GM18520 (cell line): ENCODE measurements around the gene LNP1.

Source experiments
- ATAC-seq: cut with Tn5 transposase; IDR thresholded peaks from one replicate; pipeline ENCODE4 v1.9.1; 2021; ENCODE audit not compliant: unreplicated experiment

The LNP1 gene

GRCh38 chr3:100399341-100400071 lies 1.8 kb upstream of the LNP1 start:
- no peak for ATAC-seq

DNA sequence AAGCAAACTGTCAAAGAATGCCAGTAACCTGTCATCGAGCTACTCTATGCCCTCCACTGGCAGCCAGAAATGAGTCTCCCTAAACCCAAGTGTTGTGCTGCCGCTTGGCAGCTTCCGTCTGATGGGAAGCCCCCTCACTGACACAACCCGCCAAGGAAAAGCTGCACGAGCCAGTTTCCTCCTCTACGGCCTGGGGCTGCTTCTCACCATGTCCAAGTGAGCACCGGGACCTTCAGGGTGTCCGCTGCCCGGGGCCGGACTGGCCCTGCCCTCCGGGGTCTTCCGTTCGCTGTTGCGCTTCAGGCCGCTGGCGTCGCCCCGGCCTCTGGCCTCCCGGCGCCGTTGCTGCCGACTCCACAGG lies 940 bp upstream of the LNP1 start:
- peak; percentile 10 for ATAC-seq

DNA sequence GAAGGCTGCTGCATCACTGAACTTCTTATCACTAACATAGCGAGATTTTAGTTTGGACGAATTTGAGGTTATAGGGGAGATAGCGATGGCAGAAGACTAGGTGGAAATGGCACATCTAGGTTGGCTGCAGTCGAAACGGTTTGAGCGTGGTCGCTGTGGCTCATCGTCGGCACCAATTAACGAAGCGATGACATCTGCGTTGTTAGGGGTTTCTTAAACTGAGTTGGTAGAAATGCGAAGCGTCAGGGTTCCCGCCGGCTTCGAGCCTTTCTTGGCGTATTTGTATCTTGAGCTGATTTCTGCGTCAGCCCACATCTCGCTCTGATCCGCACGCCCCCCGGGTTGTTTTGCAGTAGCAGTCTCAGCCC lies 319 bp downstream of the LNP1 start:
- ATAC-seq, result peak; percentile 9

GRCh38 chr3:100402256-100402655 lies 917 bp downstream of the LNP1 start:
- no peak for ATAC-seq

- ATAC-seq, result no peak
Observed at GRCh38 chr3:100402891-100403290, 1.6 kb downstream of the LNP1 start.

GRCh38 chr3:100403362-100404249 lies 2.3 kb downstream of the LNP1 start:
- ATAC-seq, result no peak

GRCh38 chr3:100404250-100404548 lies 2.9 kb downstream of the LNP1 start:
- ATAC-seq, result no peak

- no peak for ATAC-seq
Observed at GRCh38 chr3:100407164-100407563, 5.8 kb downstream of the LNP1 start.

DNA sequence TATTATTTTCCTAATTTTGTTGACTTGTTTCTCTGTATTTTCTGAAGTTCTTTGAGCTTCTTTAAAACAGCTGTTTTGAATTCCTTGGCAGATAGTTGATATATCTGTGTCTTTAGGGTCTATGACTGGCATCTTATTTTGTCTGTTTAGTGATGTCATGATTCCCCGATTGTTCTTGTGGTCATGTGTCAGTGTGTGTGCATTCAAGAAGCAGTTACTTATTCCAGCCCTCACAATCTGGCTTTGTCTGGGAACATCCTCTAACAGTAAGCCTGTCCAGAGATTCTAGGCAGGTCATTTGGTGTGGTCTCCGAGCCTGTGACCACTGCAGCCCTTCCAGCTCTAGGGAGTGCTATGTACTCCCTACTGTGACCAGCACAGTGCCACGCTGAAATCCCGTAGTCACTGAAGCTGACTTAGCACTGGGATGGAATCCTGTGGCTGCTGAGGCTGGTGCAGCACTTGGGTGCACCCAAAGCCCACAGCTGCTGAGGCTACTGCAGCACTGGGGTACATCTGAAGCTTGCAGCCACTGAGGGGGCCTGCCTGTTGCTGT lies 6.7 kb downstream of the LNP1 start:
- ATAC-seq, result no peak

DNA sequence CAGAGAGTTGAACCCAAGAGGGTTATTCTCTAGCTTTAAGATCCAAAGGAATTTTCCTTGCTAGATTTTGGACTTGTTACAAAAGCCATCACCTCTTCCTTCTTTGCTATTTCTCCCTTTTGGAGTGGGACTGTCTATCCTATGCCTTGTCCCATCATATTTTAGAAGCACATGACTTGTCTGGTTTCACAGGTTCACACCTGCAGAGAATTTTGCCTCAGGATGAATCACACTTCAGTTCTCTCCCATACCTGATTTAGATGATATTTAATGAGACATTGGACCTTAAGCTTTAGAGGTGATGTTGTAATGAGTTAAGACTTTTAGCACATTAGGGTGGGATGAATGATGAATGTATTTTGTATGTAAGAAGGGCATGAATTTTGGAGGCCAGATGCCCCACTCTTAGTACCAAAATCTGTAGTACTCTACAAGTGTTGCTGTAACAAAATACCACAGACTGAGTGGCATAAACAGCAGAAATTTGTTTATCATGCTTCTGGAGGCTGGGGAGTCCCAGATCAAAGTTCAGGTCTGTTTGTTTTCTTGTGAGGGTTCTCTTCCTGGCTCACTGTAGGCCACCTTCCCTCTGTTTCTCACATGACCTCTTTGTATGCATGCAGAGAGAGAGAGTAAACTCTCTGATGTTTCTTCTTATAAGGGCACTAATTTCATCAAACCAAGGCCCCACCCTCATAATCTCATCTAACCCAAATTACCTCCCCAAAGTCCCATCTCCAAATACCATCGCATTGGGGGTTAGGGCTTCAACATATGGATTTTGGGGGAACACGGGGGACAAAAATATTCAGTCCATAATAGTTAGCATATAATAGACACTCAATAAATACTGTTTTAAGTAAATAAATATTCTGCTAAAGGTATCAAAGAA lies 10.0 kb downstream of the LNP1 start:
- no peak for ATAC-seq

DNA sequence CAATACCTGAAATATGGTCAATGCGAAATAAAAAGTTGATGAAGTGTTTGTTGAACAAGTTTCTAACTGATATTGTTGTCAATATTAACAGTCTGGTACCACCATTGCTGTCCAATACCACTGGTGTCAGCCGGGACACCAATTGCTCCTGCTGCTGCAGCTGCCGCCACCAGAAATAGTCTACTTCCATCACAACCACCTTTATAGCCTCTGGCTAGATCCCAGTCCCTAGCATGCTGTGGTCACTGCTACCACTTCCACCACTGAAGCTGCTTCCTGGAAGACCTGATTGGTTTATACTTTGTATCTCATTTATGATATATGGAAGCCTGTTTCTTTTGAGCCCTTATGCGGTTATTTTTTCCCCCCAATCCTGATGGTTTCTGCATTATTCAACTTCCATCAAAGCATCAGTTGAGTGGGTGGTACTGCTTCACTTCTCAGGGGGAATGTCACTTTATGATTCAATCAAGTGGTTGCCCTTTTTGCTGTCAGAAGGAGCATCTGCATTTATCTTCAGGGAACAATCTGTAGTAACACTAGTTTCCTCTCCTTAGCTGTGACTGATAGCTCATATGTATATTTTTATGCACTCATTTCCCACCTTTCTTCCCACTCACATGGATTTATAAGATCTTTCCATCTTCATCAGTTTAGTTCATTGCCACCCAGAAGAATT lies 11.7 kb downstream of the LNP1 start:
- no peak for ATAC-seq

DNA sequence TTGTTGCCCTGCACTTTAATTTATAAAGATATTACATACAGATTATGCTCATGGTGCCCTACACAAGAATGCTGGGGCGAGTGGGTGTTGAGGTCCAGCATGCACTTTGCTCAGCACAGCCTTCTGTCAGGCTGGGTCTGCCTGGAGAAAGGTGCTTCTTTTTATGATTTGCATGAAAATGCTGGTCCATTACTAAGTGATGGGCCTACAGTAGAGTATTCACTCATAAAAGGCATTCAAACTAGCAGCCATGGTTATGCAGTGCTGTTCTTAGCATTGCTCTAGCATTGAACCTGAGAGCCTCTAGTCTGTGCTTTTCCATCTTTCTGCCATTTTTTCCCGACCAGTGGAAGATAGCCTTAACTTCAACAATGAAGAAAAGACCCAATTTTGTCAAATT lies 12.3 kb downstream of the LNP1 start:
- no peak for ATAC-seq

DNA sequence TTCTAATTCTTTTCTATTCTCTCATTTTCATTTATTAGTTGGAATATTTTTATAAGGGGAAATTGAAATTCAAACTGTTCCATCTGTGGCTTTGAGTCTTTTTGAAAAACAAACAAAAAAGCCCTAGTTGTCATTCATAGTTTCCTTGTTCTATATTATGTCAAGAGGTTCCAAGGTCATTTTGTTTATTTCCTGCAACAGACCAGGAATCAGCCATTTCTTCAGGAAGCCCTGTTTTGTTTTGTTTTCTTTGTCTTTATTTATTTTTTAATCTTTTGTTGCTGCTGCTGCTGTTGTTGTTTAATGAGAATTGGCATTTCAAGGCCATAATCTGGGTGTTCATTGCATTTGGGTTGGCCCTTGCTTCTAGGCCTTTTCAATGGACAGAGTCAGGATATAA lies 14.8 kb downstream of the LNP1 start:
- no peak for ATAC-seq

- no peak for ATAC-seq
Observed at GRCh38 chr3:100416863-100417262, 15.5 kb downstream of the LNP1 start.

- ATAC-seq, result no peak
Observed at GRCh38 chr3:100419406-100419805, 18.1 kb downstream of the LNP1 start.

DNA sequence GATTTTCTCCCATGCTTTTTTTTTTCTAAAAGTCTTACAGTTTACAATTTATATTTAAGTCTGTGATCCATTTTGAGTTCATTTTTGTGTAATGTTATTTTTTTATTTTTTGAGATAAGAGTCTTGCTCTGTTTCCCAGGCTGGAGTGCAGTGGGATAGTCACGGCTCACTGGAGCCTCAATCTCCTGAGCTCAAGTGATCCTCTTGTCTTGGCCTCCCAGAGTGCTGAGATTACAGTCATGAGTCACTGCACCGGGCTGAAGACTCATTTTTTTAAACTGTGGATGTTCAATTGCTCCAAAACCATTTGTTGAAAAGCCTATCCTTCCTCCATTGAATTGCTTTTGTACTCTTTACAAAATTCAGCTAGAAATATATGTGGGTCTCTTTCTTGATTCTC lies 19.5 kb downstream of the LNP1 start:
- no peak for ATAC-seq

- ATAC-seq, result no peak
Observed at GRCh38 chr3:100423611-100424010, 22.3 kb downstream of the LNP1 start.

DNA sequence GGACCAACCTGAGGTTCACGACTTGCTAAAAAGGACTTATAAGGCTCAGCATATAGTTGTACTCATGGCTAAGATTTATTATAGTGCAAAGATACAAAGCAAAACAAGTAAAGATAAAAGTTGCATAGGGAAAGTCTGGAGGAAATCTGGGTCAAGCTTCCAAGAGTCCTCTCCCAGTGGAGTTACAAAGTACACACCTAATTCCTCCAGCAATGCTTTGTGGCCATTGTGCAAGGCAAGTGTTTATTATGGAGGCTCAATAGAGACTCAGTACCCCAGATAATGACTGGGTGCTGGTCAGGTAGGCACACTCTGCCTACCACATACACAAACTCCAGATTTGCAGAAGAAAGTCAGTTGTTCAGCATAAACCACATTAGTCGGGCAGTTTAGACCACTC lies 22.9 kb downstream of the LNP1 start:
- no peak for ATAC-seq

DNA sequence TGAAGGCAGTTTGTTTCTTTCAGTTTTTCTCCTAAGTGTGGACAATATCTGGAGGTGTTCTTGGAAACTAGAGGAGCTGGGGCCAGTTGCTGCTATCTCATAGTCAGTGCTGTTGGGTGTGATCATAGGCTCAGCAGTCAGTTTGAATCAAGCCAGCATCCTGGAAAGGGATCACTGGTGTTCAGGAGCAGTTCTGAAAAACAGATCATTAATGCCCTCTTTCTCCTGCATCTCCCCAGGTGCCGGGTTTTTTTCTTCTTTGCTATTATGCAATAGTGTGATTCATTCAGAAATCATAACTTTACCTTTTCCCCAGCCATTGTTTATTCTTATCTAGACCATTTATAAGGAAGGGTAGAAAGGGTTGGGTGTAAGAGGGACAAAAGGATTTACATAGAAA lies 24.0 kb downstream of the LNP1 start:
- ATAC-seq, result no peak

DNA sequence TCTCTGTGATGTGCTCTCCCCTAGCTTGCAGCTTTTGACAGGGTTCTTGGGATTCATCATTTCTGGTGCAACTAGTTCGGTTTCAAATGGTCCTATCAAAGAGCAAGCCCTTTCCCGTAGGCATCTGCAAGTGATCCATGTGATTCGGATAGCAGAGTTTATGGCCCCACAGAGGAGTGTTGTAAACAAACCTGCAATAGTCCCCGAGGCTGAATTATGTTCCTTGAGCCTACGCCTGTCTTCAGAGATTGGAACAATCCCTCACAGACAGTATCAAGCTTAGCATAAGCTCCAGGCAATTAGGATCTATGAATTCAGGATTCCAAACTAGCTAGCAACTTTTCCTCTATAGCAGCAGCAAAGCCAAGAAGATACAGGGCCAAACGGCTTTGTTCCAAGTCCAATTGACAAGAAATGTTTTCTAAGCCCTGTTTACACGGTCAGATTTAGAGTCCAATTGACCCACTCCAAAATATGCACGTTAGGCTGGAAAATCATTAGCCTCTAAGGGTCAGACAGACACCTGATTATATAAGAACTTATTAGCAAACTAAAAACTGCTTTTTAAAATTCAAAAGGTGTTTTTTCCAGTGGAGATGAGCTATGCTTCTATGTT lies 24.8 kb downstream of the LNP1 start:
- no peak for ATAC-seq
